ENCODE measurements around the gene PTBP1. TPM values are rescaled to one million over a fixed set of nuclear protein-coding genes. Genes with fewer than 3 reads are reported as not detected.

PTBP1 gene
- total RNA-seq, 1 donor from 2014 or later, result 237 TPM

DNA sequence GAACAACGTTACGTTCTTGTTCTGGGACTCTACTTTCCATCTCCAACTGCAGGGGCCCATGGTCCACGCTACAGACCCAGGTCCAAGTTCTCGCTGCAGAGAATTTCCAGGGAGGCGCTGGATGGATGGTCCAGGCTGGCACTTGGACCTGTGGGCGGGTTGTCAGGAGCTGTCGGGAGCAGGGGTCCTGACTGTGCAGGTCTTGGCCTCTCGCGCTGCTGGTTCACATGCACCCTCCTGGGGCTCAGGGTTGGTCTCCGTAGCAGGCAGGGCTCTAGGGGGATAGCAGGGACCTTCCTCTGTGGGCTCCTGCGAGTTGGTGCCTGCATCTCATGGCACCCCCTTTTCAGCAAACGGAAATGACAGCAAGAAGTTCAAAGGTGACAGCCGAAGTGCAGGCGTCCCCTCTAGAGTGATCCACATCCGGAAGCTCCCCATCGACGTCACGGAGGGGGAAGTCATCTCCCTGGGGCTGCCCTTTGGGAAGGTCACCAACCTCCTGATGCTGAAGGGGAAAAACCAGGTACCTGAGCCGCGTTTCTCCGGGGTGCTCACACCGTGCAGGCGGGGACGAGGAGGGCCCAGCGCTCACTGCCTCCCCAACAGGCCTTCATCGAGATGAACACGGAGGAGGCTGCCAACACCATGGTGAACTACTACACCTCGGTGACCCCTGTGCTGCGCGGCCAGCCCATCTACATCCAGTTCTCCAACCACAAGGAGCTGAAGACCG, 6.6 kb downstream of the PTBP1 start:
- no peaks in the 10 kb centered on the region for H3K36me3 ChIP-seq
- H3K9me3 Mint-ChIP-seq, result no peaks in the 10 kb centered on the region
- H2AFZ ChIP-seq (replicated peaks), result no peak overlapping the region
- H3K4me1 ChIP-seq, result peaks cover 38% of the 10 kb centered on the region
- peaks cover 100% of the 10 kb centered on the region for H4K20me1 ChIP-seq (ENCODE audit: low read depth)
- H3F3A ChIP-seq (ENCODE audit: low read depth), result peaks cover 52% of the 10 kb centered on the region
- H3K27ac ChIP-seq, result no peak overlapping the region
- peak overlapping the region; percentile 69 for H3K4me3 Mint-ChIP-seq
- no peaks in the 10 kb centered on the region for H3K27me3 ChIP-seq
- H3K36me3 Mint-ChIP-seq, result peaks cover 28% of the 10 kb centered on the region
- H3K4me3 ChIP-seq, result no peak overlapping the region
- DNase-seq (ENCODE audit: low spot score), result no peak
- H3K4me2 ChIP-seq, result no peak overlapping the region
- TF ChIP-seq, protein P1, sequence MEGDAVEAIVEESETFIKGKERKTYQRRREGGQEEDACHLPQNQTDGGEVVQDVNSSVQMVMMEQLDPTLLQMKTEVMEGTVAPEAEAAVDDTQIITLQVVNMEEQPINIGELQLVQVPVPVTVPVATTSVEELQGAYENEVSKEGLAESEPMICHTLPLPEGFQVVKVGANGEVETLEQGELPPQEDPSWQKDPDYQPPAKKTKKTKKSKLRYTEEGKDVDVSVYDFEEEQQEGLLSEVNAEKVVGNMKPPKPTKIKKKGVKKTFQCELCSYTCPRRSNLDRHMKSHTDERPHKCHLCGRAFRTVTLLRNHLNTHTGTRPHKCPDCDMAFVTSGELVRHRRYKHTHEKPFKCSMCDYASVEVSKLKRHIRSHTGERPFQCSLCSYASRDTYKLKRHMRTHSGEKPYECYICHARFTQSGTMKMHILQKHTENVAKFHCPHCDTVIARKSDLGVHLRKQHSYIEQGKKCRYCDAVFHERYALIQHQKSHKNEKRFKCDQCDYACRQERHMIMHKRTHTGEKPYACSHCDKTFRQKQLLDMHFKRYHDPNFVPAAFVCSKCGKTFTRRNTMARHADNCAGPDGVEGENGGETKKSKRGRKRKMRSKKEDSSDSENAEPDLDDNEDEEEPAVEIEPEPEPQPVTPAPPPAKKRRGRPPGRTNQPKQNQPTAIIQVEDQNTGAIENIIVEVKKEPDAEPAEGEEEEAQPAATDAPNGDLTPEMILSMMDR (IDR thresholded peaks at IDR 0.05), result no peak
- TF ChIP-seq EZH2 (IDR thresholded peaks at IDR 0.05) (no peak), EZH2phosphoT487 (IDR thresholded peaks at IDR 0.05) (no peak)
- H3K27ac Mint-ChIP-seq, result no peak overlapping the region
- H3K4me1 Mint-ChIP-seq, result peaks cover 41% of the 10 kb centered on the region
- no peak overlapping the region for H3K9ac ChIP-seq
- H3K9me3 ChIP-seq (ENCODE audit: low read depth), result no peaks in the 10 kb centered on the region
- peaks cover 15% of the 10 kb centered on the region for H3K27me3 Mint-ChIP-seq (ENCODE audit: insufficient read depth, low read depth)
- peaks cover 99% of the 10 kb centered on the region for H3K79me2 ChIP-seq (ENCODE audit: low read depth)

DNA sequence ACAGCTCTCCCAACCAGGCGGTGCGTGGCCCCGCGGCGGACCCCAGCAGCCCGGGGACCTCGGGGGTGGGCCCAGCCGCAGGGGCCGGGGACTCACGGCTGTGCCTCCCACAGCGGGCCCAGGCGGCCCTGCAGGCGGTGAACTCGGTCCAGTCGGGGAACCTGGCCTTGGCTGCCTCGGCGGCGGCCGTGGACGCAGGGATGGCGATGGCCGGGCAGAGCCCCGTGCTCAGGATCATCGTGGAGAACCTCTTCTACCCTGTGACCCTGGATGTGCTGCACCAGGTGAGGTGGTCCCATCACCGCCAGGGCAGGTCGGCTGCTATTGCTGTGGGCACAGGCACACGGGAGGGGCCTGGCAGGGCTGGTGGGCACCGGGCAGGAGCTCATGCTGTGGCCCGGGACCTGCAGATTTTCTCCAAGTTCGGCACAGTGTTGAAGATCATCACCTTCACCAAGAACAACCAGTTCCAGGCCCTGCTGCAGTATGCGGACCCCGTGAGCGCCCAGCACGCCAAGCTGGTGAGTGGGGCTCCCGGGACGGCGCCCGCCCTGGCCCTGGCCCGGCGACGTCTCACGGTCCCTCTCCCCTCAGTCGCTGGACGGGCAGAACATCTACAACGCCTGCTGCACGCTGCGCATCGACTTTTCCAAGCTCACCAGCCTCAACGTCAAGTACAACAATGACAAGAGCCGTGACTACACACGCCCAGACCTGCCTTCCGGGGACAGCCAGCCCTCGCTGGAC, 7.3 kb downstream of the PTBP1 start:
- Histone ChIP-seq H3K4me2 (no peak overlapping the region), H3K27ac (no peak overlapping the region), H3K79me2 (ENCODE audit: low read depth) (peaks cover 98% of the 10 kb centered on the region), H2AFZ (replicated peaks) (no peak overlapping the region), H3K36me3 (peaks cover under 1% of the 10 kb centered on the region), H3K9me3 (ENCODE audit: low read depth) (no peaks in the 10 kb centered on the region), H3K4me1 (peaks cover 31% of the 10 kb centered on the region), H3F3A (ENCODE audit: low read depth) (peaks cover 52% of the 10 kb centered on the region), H4K20me1 (ENCODE audit: low read depth) (peaks cover 100% of the 10 kb centered on the region), H3K4me3 (no peak overlapping the region), H3K27me3 (no peaks in the 10 kb centered on the region), H3K9ac (no peak overlapping the region)
- no peak overlapping the region for H3K4me3 Mint-ChIP-seq
- TF ChIP-seq EZH2 (IDR thresholded peaks at IDR 0.05), result no peak
- TF ChIP-seq, protein P1 (IDR thresholded peaks at IDR 0.05), result no peak
- TF ChIP-seq EZH2phosphoT487 (IDR thresholded peaks at IDR 0.05), result no peak
- peaks cover 15% of the 10 kb centered on the region for H3K27me3 Mint-ChIP-seq (ENCODE audit: insufficient read depth, low read depth)
- H3K9me3 Mint-ChIP-seq, result no peaks in the 10 kb centered on the region
- peaks cover 35% of the 10 kb centered on the region for H3K4me1 Mint-ChIP-seq
- H3K36me3 Mint-ChIP-seq, result peaks cover 28% of the 10 kb centered on the region
- peak overlapping the region; percentile 76 for H3K27ac Mint-ChIP-seq
- no peak for DNase-seq (ENCODE audit: low spot score)

DNA sequence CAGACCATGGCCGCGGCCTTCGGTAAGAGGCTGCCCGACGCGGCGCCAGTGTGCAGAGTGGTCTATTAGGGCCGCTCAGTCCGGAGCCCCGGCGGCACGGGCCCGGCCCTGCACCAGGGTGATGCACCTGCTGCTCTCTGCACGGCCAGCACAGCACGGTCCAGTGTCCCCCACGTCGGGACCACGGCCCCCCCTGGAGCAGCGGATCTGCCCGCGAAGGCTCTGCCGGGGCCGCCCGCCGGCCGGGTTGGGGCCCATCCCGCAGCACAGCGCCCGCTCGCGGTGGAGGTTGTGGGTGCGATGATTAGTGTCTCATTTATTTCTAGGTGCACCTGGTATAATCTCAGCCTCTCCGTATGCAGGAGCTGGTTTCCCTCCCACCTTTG, 7.9 kb downstream of the PTBP1 start:
- H3K36me3 Mint-ChIP-seq, result peaks cover 28% of the 10 kb centered on the region
- Histone ChIP-seq H3K79me2 (ENCODE audit: low read depth) (peaks cover 96% of the 10 kb centered on the region), H3K9ac (no peak overlapping the region), H4K20me1 (ENCODE audit: low read depth) (peaks cover 100% of the 10 kb centered on the region), H3K27me3 (no peaks in the 10 kb centered on the region), H3K9me3 (ENCODE audit: low read depth) (no peaks in the 10 kb centered on the region), H3F3A (ENCODE audit: low read depth) (peaks cover 56% of the 10 kb centered on the region), H3K4me1 (peaks cover 25% of the 10 kb centered on the region), H3K4me3 (no peak overlapping the region), H3K4me2 (no peak overlapping the region), H2AFZ (replicated peaks) (no peak overlapping the region), H3K27ac (no peak overlapping the region), H3K36me3 (peaks cover 3% of the 10 kb centered on the region)
- peaks cover 15% of the 10 kb centered on the region for H3K27me3 Mint-ChIP-seq (ENCODE audit: insufficient read depth, low read depth)
- H3K4me3 Mint-ChIP-seq, result no peak overlapping the region
- no peaks in the 10 kb centered on the region for H3K9me3 Mint-ChIP-seq
- TF ChIP-seq EZH2 (IDR thresholded peaks at IDR 0.05) (no peak), EZH2phosphoT487 (IDR thresholded peaks at IDR 0.05) (no peak)
- TF ChIP-seq, protein P1 (IDR thresholded peaks at IDR 0.05), result no peak
- peak overlapping the region; percentile 76 for H3K27ac Mint-ChIP-seq
- no peak for DNase-seq (ENCODE audit: low spot score)
- H3K4me1 Mint-ChIP-seq, result peaks cover 30% of the 10 kb centered on the region

Data from neural progenitor cell (in vitro differentiated cells).